Stimulated activated memory B cell treated with anti-CD40 and anti-IgM and Interleukin-4, amounts not matched to agents 10 μg/mL and 1 μg/mL and 100 μg/mL, for 72 hours (primary cell): Measurements from ENCODE around the gene XXYLT1.

Experiments used
- ATAC-seq: fragments of 150-1000 bp; cut with Tn5 transposase; 2 replicates; pipeline ENCODE4 v1.10.0; 2021
- H3K27ac Mint-ChIP-seq: one replicate; pipeline ENCODE4 v1.8.0; 2022; ENCODE audit warnings: mild to moderate bottlenecking, mixed read lengths
- H3K27me3 Mint-ChIP-seq: one replicate; pipeline ENCODE4 v1.8.0; 2022; ENCODE audit warnings: mixed read lengths
- H3K36me3 Mint-ChIP-seq: one replicate; pipeline ENCODE4 v1.8.0; 2022; ENCODE audit warnings: mixed read lengths
- H3K4me1 Mint-ChIP-seq: one replicate; pipeline ENCODE4 v1.8.0; 2022; ENCODE audit warnings: mixed read lengths
- H3K4me3 Mint-ChIP-seq: one replicate; pipeline ENCODE4 v1.8.0; 2022; ENCODE audit warnings: mild to moderate bottlenecking, moderate library complexity, mixed read lengths
- H3K9me3 Mint-ChIP-seq: one replicate; pipeline ENCODE4 v1.8.0; 2022; ENCODE audit warnings: mixed read lengths

The XXYLT1 gene

DNA sequence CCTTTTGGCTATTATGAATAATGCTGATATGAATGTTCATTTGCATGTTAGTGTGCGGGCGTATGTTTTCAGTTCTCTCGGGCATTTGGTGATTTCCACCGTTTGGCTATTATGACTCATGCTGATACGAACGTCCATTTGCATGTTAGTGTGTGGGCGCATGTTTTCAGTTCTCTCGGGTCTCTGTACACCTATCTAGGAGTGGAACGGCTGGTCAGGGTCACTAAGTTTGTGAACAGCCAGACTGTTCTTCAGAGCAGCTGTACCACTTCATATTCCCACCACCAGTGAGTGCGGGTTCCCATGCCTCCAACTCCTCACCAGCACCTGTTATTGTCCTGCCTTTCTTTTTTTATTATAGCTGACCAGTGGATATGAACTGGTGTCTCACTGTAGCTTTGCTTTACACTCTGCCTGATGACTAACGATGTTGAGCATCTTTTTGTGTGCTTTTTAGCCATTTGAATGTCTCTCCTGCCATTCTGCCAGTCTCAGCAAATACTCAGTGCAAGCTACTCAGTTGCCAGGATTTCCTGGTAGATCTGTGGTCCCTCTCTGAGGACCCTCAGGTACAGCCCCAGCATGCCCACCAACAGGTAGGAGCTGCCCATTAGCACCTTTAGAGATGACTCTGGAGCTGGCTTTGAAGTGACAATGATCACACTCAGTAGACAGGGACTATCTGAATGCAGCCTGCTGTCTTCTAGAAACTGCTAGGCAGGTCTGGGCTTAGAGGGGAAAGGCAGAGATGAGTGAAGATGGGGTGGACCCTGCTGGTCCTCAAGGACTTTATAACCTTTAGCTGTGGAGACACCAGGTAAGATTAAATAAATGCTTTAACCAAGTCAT is 141.1 kb downstream of the XXYLT1 start:
- peak; percentile 94 for ATAC-seq
- no peaks in the 10 kb centered on the region for H3K36me3 Mint-ChIP-seq
- no peaks in the 10 kb centered on the region for H3K9me3 Mint-ChIP-seq
- H3K4me1 Mint-ChIP-seq, result peaks cover 70% of the 10 kb centered on the region
- H3K27ac Mint-ChIP-seq, result peak overlapping the region; percentile 93
- H3K4me3 Mint-ChIP-seq, result peak overlapping the region; percentile 78
- no peaks in the 10 kb centered on the region for H3K27me3 Mint-ChIP-seq

DNA sequence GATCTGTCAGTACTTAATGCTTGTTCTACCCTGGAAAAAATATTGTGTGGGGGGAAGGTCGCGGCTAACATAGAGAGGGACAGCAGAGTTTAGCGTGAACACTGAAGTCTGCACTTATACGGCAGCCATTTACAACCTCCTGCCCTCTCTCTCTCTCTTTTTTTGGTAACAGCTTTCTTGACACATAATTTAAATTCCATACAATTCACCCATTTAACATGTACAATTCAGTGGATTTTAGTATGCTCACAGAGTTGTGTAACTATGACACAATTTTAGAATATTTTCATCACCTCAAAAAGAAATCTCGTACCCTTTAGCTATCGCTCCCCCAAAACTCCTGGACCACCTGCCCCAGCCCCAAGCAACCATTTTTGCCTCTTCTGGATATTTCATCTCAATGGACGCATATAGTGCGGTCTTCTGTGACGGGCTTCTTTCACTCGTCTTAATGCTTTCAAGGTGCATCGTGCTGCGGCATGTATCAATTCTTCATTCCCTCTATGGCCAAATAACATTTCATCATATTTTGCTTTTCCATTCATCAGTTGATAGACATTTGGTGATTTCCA is 141.8 kb downstream of the XXYLT1 start:
- no peaks in the 10 kb centered on the region for H3K36me3 Mint-ChIP-seq
- no peak for ATAC-seq
- peak overlapping the region; percentile 93 for H3K27ac Mint-ChIP-seq
- no peaks in the 10 kb centered on the region for H3K9me3 Mint-ChIP-seq
- no peaks in the 10 kb centered on the region for H3K27me3 Mint-ChIP-seq
- peak overlapping the region; percentile 78 for H3K4me3 Mint-ChIP-seq
- peaks cover 70% of the 10 kb centered on the region for H3K4me1 Mint-ChIP-seq

DNA sequence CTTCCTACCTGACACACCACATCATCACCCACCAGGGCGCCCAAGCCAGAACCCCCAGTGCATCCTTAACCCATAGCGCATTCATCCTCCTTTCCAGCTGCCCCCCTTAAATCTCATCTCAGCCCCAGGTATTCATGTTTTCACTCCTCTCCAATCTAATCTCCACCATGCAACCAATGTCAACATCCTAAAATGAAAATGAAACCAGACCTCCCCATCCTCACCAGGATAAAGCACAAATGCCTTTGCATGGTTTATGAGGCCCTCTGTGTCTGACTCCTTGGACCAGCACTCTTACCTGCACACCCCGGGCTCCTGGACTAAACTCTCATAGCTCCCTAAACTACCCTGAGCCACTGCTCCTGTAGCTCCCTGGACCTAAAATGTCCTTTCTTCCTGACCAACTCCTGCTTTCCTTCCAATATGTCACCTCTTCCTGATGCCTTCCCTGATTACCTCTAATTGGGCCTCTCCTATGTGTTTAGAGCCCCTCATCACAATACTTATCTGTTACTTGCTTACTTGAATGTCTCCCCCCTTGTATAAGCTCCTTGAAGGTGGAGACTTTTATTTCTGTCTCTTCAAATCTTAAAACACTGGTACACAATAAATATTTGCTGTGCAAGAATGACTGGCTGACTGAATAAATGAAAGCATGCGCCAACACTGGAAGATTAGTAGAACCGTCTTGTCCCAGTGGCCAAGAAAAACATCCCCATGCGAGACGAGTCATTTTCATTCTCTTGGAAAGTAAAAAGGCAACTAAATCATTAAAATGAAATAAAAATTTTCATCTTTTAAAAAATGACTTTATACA is 142.5 kb downstream of the XXYLT1 start:
- Mint-ChIP-seq H3K27ac (peak overlapping the region; percentile 93), H3K4me1 (peaks cover 67% of the 10 kb centered on the region), H3K9me3 (no peaks in the 10 kb centered on the region), H3K27me3 (no peaks in the 10 kb centered on the region), H3K36me3 (no peaks in the 10 kb centered on the region), H3K4me3 (peak overlapping the region; percentile 39)
- ATAC-seq, result no peak

DNA sequence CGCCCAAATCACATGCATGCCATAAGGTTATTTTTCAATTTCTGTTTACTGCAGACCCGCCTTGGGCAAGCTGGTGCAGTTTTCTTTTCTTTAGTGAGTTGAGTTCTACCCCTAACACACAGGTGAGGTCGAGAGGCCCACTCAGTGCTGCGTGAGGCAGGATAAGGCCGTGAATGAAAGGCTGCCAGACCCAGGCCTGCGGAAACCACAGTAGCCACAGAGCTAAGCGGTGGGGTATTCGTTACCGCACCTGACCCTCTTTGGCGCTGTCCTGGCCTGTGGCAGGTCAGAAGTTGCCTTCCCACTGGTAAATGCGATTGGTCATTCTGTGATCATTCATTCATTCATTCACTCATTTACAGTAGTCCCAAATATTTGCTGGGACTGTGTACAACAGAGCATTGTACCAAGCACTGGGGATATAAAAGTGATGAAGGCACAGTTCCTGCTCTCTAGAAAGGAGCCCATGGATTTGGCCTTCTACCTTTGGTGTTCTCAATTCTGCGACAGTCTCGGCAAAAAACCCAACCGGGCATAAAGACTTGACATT is 144.8 kb downstream of the XXYLT1 start:
- no peak overlapping the region for H3K4me3 Mint-ChIP-seq
- peaks cover 51% of the 10 kb centered on the region for H3K4me1 Mint-ChIP-seq

DNA sequence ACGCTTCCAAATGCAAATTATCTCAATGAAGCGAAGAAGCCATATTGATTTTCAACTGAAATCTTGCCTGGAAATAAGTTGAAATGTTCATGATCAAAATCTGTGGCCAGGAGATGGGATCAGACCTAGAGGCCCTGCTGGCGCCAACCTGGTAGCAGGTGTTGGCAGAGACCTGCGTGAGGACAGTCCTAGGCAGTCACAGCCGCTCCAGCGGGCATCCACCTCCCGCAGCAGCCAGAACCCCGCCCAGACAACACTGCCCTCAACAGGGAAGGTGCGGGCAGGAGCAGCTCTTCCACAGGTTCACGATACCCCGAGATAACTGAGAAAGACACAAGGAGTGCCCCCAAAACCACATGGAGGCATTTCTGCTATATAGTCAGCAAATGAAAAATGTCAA is 145.3 kb downstream of the XXYLT1 start:
- Mint-ChIP-seq H3K27ac (peak overlapping the region; percentile 40), H3K4me3 (no peak overlapping the region), H3K27me3 (no peaks in the 10 kb centered on the region), H3K4me1 (peaks cover 47% of the 10 kb centered on the region), H3K36me3 (no peaks in the 10 kb centered on the region), H3K9me3 (no peaks in the 10 kb centered on the region)
- no peak for ATAC-seq

More for the DNA sequence above, 144.8 kb downstream of the XXYLT1 start:
- Mint-ChIP-seq H3K9me3 (no peaks in the 10 kb centered on the region), H3K36me3 (no peaks in the 10 kb centered on the region), H3K27ac (peak overlapping the region; percentile 93), H3K27me3 (no peaks in the 10 kb centered on the region)
- ATAC-seq, result no peak

DNA sequence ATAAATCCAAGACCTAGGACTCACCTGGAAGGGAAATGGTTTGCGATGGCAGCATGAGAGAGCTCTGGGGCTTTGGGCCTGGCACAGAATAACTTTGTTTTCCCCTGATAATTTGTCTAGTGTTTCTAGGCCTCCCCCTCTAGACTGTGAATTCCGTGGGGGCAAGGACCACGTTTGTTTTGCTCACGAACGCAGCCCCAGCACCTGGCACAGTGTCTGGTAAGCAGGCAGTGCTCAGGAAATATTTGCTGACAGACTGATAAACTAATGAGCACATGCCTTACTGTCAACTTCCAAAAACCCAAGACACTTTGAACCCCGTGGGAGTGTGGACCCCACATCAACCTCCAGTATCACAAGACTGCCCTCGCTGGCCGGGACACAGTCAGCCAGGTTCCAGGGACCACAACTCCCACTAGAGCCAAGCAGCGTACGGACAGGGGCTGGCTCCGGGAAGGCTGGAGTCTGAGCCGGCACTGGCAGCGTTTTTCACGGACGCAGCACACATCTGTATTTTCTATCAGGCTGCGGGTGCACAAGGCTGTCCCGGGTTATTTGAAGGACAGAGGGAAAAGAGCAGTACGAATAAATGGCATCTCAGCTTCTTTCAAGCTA is 146.5 kb downstream of the XXYLT1 start:
- no peak for ATAC-seq
- no peaks in the 10 kb centered on the region for H3K27me3 Mint-ChIP-seq
- no peaks in the 10 kb centered on the region for H3K36me3 Mint-ChIP-seq
- no peak overlapping the region for H3K4me3 Mint-ChIP-seq
- peak overlapping the region; percentile 40 for H3K27ac Mint-ChIP-seq
- peaks cover 35% of the 10 kb centered on the region for H3K4me1 Mint-ChIP-seq
- no peaks in the 10 kb centered on the region for H3K9me3 Mint-ChIP-seq

DNA sequence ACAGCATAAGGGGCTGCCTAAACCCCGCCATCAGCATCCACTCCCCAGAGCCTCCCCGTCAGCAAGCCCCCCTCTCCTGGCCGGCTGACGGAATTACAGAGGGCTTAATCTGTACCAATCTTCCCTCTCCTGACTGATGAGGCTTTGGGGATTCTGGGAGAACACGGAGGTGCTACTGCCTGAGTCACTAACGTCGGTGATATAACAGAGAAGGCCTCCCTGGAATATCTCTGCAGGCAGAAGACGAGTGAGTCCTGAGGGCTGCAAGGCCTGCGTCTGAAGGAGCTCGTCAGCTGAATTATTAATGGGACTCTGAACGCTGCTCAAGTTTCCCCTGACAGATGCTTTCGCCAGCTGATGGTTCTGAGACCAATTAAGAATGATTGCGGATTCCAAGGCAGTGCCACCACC is 147.7 kb downstream of the XXYLT1 start:
- H3K27ac Mint-ChIP-seq, result no peak overlapping the region
- no peaks in the 10 kb centered on the region for H3K36me3 Mint-ChIP-seq
- H3K4me1 Mint-ChIP-seq, result peaks cover 27% of the 10 kb centered on the region
- no peak for ATAC-seq
- no peaks in the 10 kb centered on the region for H3K9me3 Mint-ChIP-seq
- no peak overlapping the region for H3K4me3 Mint-ChIP-seq
- H3K27me3 Mint-ChIP-seq, result no peaks in the 10 kb centered on the region

DNA sequence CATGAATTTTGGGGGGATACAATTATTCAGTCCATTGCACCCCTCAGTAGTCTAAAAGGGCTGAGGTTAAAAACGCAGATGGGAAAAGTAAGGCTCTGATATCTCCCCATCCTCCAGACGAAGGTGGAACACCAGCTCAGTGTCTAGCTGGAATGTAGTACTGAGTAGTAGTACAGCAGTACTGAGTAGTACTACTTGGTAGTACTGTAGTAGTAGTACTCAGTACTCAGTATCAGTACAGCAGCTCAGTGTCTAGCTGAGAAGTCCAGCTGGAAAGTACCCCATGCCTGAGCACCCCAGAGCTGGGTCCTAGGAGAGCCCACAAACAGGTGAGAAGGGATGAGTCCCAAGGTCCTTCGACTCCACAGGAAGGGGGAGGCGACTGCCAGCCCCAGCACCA is 148.7 kb downstream of the XXYLT1 start:
- no peak overlapping the region for H3K27ac Mint-ChIP-seq
- H3K36me3 Mint-ChIP-seq, result no peaks in the 10 kb centered on the region
- no peaks in the 10 kb centered on the region for H3K9me3 Mint-ChIP-seq
- H3K27me3 Mint-ChIP-seq, result no peaks in the 10 kb centered on the region
- no peak overlapping the region for H3K4me3 Mint-ChIP-seq
- peaks cover 19% of the 10 kb centered on the region for H3K4me1 Mint-ChIP-seq
- ATAC-seq, result no peak

DNA sequence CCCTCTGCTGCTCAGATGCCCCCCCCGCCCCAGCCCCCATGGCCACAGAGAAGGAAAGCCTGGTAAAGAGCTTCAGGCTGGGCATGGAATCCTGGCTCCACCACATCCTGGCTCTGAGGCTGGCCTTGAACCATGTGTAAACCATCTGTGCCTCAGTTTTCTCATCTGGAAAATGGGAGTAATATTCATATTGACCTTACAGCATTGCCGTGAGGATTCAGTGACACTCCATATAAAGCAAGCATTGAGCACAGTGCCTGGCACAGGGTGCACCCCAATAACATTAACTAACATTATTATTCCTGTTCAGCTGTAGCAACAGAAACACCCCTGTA is 150.7 kb downstream of the XXYLT1 start:
- H3K27ac Mint-ChIP-seq, result no peak overlapping the region
- H3K4me1 Mint-ChIP-seq, result peaks cover 6% of the 10 kb centered on the region
- no peaks in the 10 kb centered on the region for H3K27me3 Mint-ChIP-seq
- H3K36me3 Mint-ChIP-seq, result no peaks in the 10 kb centered on the region
- no peak for ATAC-seq
- H3K9me3 Mint-ChIP-seq, result no peaks in the 10 kb centered on the region
- H3K4me3 Mint-ChIP-seq, result no peak overlapping the region

DNA sequence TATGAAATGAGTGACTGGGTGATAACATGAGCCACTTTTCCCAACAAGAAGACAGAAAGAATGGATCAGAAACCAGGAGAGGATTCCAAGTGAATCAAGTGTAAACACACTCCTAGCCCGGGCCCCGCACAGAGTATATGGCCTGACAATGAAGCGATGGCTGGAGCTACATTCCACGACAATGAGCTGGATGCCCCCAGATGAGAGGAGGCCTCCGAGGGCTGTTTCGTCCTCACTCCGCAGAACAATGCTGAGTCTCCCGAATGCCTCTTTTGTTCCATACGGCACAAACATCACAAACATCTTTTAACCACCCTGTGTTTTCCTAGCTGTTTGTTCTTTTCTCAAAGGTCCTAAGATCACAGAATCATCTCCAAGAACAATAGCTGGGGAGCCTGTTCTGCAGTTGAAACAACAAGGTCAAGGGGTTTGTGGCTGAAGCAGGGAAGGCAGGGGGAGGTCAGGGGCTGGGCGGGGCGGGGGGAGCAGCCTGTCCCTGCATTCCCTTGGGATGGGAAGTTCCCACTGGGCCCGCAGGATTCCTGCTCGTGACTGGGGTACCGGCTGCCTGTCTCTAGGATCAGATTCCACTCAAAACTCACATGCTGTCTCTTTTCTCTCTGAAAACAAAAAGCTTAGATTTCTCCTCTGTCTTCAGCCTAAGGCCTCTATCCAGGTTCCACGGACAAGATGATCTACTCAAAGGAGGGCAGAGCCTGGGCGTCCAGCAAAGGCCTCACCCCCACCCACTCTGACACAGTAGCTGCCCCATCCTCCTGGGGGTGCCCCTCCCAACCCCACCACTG is 151.3 kb downstream of the XXYLT1 start:
- Mint-ChIP-seq H3K27me3 (no peaks in the 10 kb centered on the region), H3K4me3 (no peak overlapping the region), H3K4me1 (peaks cover 6% of the 10 kb centered on the region), H3K9me3 (no peaks in the 10 kb centered on the region), H3K36me3 (no peaks in the 10 kb centered on the region), H3K27ac (no peak overlapping the region)
- ATAC-seq, result no peak

DNA sequence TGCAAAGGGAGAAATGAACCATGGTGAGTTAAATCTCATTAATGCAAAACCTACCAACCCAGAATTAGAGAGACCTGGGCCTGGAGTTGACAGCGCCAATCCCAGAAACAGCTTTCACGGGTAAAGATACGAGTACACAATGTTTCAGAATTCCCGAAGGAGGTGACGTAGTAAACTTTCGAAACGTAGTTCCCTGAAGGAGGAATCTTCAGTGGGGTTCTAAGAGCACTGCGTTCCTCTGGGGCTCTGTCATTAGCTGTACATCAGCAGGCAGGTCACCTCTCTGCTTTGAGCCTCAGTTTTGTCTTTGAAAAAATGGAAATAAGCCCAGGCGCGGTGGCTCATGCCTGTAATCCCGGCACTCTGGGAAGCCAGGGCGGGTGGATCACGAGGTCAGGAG is 152.3 kb downstream of the XXYLT1 start:
- Mint-ChIP-seq H3K9me3 (no peaks in the 10 kb centered on the region), H3K36me3 (no peaks in the 10 kb centered on the region), H3K4me1 (peaks cover 6% of the 10 kb centered on the region), H3K4me3 (no peak overlapping the region), H3K27me3 (no peaks in the 10 kb centered on the region), H3K27ac (no peak overlapping the region)
- no peak for ATAC-seq

DNA sequence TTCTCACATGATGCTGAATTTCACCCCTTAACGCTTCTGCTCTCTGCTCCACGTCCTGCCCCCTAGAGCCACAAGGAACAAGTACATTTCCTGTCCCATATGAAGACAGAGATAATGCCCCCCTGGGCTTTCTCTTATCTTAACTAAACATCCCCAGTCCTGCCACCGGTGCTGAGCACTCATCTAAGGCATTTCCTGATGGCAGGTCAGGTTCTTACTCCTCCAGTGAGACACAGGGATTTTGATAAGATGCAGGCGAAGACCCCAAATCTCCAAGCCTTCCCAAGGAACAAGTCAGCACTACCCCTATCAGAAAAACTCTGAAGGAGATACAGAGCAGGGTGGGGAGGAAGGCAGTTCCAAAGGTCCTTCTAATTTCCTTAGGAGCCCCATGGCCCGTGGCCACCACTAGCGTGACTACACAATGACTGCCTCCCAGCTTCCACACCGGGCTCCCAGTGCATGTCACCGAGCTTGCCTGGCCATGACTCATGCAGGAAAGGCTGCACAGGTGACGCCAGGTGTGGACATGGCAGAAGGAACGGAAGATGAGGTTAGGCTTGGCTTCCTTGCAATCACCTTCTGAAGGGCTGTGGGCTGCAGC is 152.9 kb downstream of the XXYLT1 start:
- Mint-ChIP-seq H3K4me3 (no peak overlapping the region), H3K36me3 (no peaks in the 10 kb centered on the region), H3K9me3 (no peaks in the 10 kb centered on the region), H3K27me3 (no peaks in the 10 kb centered on the region), H3K4me1 (peaks cover 6% of the 10 kb centered on the region), H3K27ac (no peak overlapping the region)
- peak; percentile 49 for ATAC-seq

DNA sequence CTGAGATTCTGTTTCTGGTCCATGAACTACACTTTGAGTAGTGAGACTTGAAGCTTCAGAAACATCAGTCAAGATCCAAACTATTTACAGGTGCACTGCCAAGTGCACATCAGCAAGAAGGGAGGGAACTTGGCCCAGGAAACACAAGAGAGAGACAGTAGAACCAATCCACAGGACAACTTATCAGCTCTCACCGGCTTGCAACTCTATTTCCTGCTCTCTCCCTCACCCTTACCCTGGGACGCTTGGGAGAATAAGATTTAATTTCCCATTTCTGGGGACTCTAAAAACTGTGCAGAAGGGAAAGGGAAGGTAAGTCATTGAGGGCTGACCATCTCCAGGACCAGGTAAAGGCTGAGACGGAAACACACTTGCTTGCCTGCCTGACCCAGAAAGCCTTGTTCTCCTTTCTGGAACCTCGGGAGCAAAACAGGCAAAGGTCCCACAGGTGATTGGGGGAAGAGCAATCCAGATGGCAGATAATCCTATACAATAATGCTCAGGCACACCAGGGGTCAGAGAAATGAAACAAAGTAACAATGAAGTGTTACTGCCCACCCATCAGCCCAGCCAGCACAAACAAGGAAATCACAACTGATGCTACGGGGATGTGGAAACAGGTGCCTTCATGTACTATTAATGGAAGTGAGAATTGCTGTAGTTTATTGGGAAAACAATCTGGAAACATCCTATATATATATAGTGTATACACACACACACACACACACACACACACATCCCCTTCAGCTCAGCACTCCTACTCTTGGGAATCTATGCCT is 154.4 kb downstream of the XXYLT1 start:
- no peak for ATAC-seq
- Mint-ChIP-seq H3K4me3 (no peak overlapping the region), H3K4me1 (peaks cover 6% of the 10 kb centered on the region), H3K27me3 (no peaks in the 10 kb centered on the region), H3K9me3 (no peaks in the 10 kb centered on the region), H3K27ac (peak overlapping the region; percentile 29), H3K36me3 (no peaks in the 10 kb centered on the region)
